KMS-11 (cell line): ENCODE data around the gene HOXB6.

Experiments used
- H2AFZ ChIP-seq: fragments of 200-600 bp; sonication (generic); 2 replicates; pipeline ENCODE4 v1.6.1; 2016; ENCODE audit warnings: antibody characterized with exemption, mixed run types, low read depth
- H3K27ac ChIP-seq: fragments of 200-600 bp; sonication (generic); 2 replicates; pipeline ENCODE4 v1.6.1; 2016; ENCODE audit warnings: mild to moderate bottlenecking, mixed run types
- H3K27me3 ChIP-seq: fragments of 200-600 bp; sonication (generic); 2 replicates; pipeline ENCODE4 v1.6.1; 2017; ENCODE audit warnings: mild to moderate bottlenecking, low read depth, mixed run types, moderate library complexity; ENCODE audit not compliant: insufficient read depth
- H3K36me3 ChIP-seq: fragments of 200-600 bp; sonication (generic); 2 replicates; pipeline ENCODE4 v1.6.1; 2017; ENCODE audit warnings: mild to moderate bottlenecking, mixed run types; ENCODE audit not compliant: insufficient read depth
- H3K4me1 ChIP-seq: fragments of 200-600 bp; sonication (generic); 2 replicates; pipeline ENCODE4 v1.6.1; 2016; ENCODE audit warnings: mild to moderate bottlenecking, low read depth, mixed run types; ENCODE audit not compliant: poor library complexity, severe bottlenecking
- H3K4me2 ChIP-seq: fragments of 200-600 bp; sonication (generic); 2 replicates; pipeline ENCODE4 v1.7.0; 2016; ENCODE audit warnings: mild to moderate bottlenecking, mixed run types
- H3K4me3 ChIP-seq: fragments of 200-600 bp; sonication (generic); IDR thresholded peaks from 2 replicates; pipeline ENCODE4 v1.6.1; 2017; ENCODE audit warnings: low read depth, low read length, mixed read lengths; ENCODE audit not compliant: insufficient read depth
- H3K79me2 ChIP-seq: fragments of 200-600 bp; sonication (generic); 2 replicates; pipeline ENCODE4 v1.6.1; 2016; ENCODE audit warnings: low read depth, mixed run types; ENCODE audit not compliant: insufficient read depth
- H3K9ac ChIP-seq: fragments of 200-600 bp; sonication (generic); 2 replicates; pipeline ENCODE4 v1.6.1; 2016; ENCODE audit warnings: mild to moderate bottlenecking, mixed run types
- H4K20me1 ChIP-seq: fragments of 200-600 bp; sonication (generic); 2 replicates; pipeline ENCODE4 v1.6.1; 2016; ENCODE audit warnings: mild to moderate bottlenecking, mixed run types; ENCODE audit not compliant: insufficient read depth
- CTCF ChIP-seq: fragments of 200-600 bp; sonication (generic); conservative IDR thresholded peaks from 2 replicates; pipeline ENCODE4 v1.6.1; 2017; ENCODE audit warnings: low read depth, mild to moderate bottlenecking, antibody characterized with exemption, low read length, moderate library complexity, mixed read lengths

The HOXB6 gene

GRCh38 chr17:48611681-48612455 is 7.1 kb upstream of the HOXB6 start:
- Histone ChIP-seq H3K4me3 (no peak overlapping the region), H3K27me3 (peaks cover 34% of the 10 kb centered on the region), H2AFZ (peak overlapping the region; percentile 96; the same call in 1 of the 2 replicates), H4K20me1 (no peaks in the 10 kb centered on the region), H3K27ac (peak overlapping the region; percentile 74; the same call in 1 of the 2 replicates), H3K9ac (peak overlapping the region; percentile 30; the same call in 1 of the 2 replicates), H3K79me2 (no peaks in the 10 kb centered on the region), H3K36me3 (no peaks in the 10 kb centered on the region), H3K4me1 (peaks cover 17% of the 10 kb centered on the region), H3K4me2 (peak overlapping the region; percentile 92; the same call in 1 of the 2 replicates)
- no peak for TF ChIP-seq CTCF

GRCh38 chr17:48611213-48611612 is 6.4 kb upstream of the HOXB6 start:
- H3K4me1 ChIP-seq: peaks cover 17% of the 10 kb centered on the region
- no peaks in the 10 kb centered on the region for H4K20me1 ChIP-seq
- no peak overlapping the region for H3K4me3 ChIP-seq
- H3K4me2 ChIP-seq: peak overlapping the region; percentile 92
- peak overlapping the region; percentile 74 for H3K27ac ChIP-seq
- TF ChIP-seq CTCF: no peak
- peak overlapping the region; percentile 96 for H2AFZ ChIP-seq
- H3K36me3 ChIP-seq: no peaks in the 10 kb centered on the region
- H3K9ac ChIP-seq: peak overlapping the region; percentile 88
- peaks cover 28% of the 10 kb centered on the region; the same call in 1 of the 2 replicates for H3K27me3 ChIP-seq
- no peaks in the 10 kb centered on the region for H3K79me2 ChIP-seq

- no peaks in the 10 kb centered on the region for H3K36me3 ChIP-seq
- H4K20me1 ChIP-seq: no peaks in the 10 kb centered on the region
- no peak within 1 kb of the TSS for H3K4me3 ChIP-seq
- H2AFZ ChIP-seq: peak within 1 kb of the TSS; percentile 96
- H3K4me2 ChIP-seq: peak within 1 kb of the TSS; percentile 92
- peak within 1 kb of the TSS; percentile 74 for H3K27ac ChIP-seq
- TF ChIP-seq CTCF: no peak
- H3K9ac ChIP-seq: peak within 1 kb of the TSS; percentile 88
- peaks cover 21% of the 10 kb centered on the region; the same call in 1 of the 2 replicates for H3K27me3 ChIP-seq
- peaks cover 17% of the 10 kb centered on the region for H3K4me1 ChIP-seq
- H3K79me2 ChIP-seq: no peaks in the 10 kb centered on the region
These were observed 5.8 kb upstream of the HOXB6 start, which contains the start of gene HOXB7 for GRCh38 chr17:48610282-48611211. TSS of gene HOXB7 (minus strand) at chr17:48611017. CDS start at chr17:48610918, 99 bp downstream.

- H3K27me3 ChIP-seq: peaks cover 17% of the 10 kb centered on the region; the same call in 1 of the 2 replicates
- peak overlapping the region; percentile 74 for H3K27ac ChIP-seq
- no peak for TF ChIP-seq CTCF
These were observed 5.0 kb upstream of the HOXB6 start for GRCh38 chr17:48609759-48610281.

More at GRCh38 chr17:48609759-48610281, 5.0 kb upstream of the HOXB6 start:
- Histone ChIP-seq H4K20me1 (no peaks in the 10 kb centered on the region), H2AFZ (peak overlapping the region; percentile 96), H3K9ac (peak overlapping the region; percentile 88), H3K4me3 (no peak overlapping the region), H3K36me3 (no peaks in the 10 kb centered on the region), H3K4me1 (peaks cover 17% of the 10 kb centered on the region), H3K4me2 (peak overlapping the region; percentile 92), H3K79me2 (no peaks in the 10 kb centered on the region)
